ENCODE data around the gene TH. TPM values are rescaled to one million over a fixed set of nuclear protein-coding genes. Genes with fewer than 3 reads are reported as not detected.

TH gene
- total RNA-seq, 6 donors from 2014 or later = not detected

DNA sequence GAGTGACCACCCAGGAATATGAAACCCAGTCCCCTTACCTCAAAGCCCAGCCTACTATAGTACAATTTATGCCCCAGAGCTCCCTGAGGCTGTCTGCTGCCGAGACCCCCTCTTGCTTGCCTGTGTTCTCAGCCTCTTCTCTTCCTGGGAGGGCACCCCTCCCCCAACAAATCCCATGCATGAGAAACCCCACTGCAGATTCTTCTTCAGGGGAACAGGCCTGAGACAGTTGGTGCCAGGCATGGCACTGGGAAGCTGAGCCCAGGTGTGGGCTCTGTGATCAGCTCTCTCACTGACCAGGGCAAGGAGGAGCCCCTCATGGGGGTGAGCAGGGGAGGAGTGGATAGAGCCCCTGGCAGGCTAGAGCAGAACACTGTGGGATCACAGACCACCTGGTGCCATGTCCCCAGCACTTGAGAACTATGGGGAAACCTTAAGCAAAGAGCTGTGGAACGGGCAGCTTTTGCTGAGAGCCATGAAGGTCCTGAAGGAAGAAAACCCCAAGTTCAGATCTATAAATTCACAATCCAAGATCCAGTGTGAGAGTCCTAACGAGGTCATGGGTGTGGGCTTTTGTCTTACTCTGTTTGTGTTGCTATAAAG is 46.5 kb upstream of the TH start:
- no peaks in the 10 kb centered on the region for H3K4me1 ChIP-seq
- no peaks in the 10 kb centered on the region for H3K9me3 ChIP-seq
- TF ChIP-seq POLR2AphosphoS5 (IDR thresholded peaks at IDR 0.05) (no peak), POLR2A (IDR thresholded peaks at IDR 0.05) (no peak), EP300 (IDR thresholded peaks at IDR 0.05) (no peak)
- TF ChIP-seq, protein P1, sequence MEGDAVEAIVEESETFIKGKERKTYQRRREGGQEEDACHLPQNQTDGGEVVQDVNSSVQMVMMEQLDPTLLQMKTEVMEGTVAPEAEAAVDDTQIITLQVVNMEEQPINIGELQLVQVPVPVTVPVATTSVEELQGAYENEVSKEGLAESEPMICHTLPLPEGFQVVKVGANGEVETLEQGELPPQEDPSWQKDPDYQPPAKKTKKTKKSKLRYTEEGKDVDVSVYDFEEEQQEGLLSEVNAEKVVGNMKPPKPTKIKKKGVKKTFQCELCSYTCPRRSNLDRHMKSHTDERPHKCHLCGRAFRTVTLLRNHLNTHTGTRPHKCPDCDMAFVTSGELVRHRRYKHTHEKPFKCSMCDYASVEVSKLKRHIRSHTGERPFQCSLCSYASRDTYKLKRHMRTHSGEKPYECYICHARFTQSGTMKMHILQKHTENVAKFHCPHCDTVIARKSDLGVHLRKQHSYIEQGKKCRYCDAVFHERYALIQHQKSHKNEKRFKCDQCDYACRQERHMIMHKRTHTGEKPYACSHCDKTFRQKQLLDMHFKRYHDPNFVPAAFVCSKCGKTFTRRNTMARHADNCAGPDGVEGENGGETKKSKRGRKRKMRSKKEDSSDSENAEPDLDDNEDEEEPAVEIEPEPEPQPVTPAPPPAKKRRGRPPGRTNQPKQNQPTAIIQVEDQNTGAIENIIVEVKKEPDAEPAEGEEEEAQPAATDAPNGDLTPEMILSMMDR (IDR thresholded peaks at IDR 0.05) = no peak
- H3K4me3 ChIP-seq = no peak overlapping the region
- H3K27me3 ChIP-seq = no peaks in the 10 kb centered on the region
- DNase-seq = no peak
- H3K27ac ChIP-seq = no peak overlapping the region
- ATAC-seq (ENCODE audit: low FRiP score in 2 of 2) = no peak
- 78 to 85% methylated on average over 3 of the region's 3 CpGs for WGBS, 2 donors
- H3K36me3 ChIP-seq = no peaks in the 10 kb centered on the region

DNA sequence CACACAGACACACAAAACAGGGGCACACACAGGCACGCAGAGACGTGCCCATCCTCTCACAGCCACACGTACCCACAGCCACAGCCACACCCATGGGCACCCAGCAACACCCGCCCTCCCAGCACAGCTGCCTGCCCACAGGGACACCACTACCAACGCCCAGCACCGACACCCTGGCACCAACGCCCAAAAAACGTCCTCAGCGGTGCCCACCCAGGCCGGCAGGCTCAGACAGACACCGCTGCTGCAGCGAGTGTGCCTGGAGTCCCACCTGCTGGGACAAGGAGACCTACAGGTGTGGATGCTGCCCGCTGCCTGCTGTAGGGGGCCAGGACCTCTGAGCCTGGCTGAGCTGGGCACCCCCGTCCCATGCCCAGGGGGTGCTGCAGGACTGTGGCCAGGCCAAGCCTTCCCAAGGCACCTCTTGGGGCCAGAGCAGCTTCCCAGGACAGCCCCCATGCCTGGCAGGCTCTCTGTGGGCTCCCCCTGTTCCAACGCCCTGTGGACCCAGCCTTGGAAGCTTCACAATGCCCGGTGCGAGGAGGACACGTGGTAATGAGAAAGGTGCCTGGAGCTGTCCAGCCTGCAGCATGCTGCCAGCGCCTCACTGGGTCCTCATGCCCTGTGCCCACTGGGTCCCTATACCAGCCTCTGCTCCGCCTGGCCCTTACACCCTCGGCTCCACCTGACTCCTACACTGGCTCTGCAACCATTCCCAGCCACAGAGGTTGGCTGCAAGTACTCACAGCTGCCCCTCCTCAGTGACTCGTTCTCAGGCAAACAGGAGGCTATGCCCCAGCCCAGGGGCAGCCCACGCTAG is 45.8 kb upstream of the TH start:
- Histone ChIP-seq H3K4me1 (peaks cover 0 to 5% (median 0%) of the 10 kb centered on the region in 4 donors), H3K9me3 (no peaks in the 10 kb centered on the region), H3K4me3 (no peak overlapping the region), H3K27me3 (no peaks in the 10 kb centered on the region), H3K36me3 (no peaks in the 10 kb centered on the region), H3K27ac (no peak overlapping the region)
- no peak for ATAC-seq (ENCODE audit: low FRiP score in 2 of 2)
- DNase-seq = peak; percentile 21 to 64
- 76 to 81% methylated on average over 7 to 9 of the region's 23 CpGs for WGBS, 2 donors
- TF ChIP-seq EP300 (IDR thresholded peaks at IDR 0.05) (no peak), POLR2AphosphoS5 (IDR thresholded peaks at IDR 0.05) (no peak), POLR2A (IDR thresholded peaks at IDR 0.05) (no peak)
- TF ChIP-seq, protein P1 (IDR thresholded peaks at IDR 0.05) = no peak

DNA sequence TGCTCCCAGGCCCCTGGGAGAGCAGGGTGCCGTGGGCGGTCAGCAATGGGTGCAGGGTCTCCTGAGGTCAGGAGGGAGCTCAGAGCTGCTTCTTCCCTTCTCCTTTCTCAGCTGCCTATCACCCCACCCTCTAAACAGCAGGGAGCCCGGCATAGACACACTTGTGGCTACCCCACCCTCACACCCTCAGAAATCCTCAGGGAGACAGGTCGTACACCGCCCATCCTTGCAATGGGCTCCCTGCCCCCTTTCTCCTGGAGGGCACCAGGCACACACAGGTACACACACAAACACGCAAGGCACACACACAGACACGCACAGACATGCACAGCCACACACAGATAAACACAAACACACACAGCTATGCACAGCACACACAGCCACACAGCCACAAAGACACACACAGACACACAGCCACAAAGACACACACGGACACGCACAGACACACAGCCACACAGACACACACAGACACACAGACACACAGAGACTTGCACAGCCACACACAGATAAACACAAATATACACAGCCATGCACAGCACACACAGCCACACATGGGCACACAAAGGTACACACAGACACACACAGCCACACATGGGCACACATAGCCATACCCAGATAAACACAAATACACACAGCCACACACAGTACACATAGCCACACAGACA is 44.9 kb upstream of the TH start:
- DNase-seq (no peak), ATAC-seq (ENCODE audit: low FRiP score in 2 of 2) (no peak)
- Histone ChIP-seq H3K27me3 (no peaks in the 10 kb centered on the region), H3K9me3 (no peaks in the 10 kb centered on the region), H3K27ac (no peak overlapping the region), H3K4me1 (peaks cover 0 to 5% (median 0%) of the 10 kb centered on the region in 4 donors), H3K36me3 (no peaks in the 10 kb centered on the region), H3K4me3 (no peak overlapping the region)
- TF ChIP-seq, protein P1 (IDR thresholded peaks at IDR 0.05) = no peak
- TF ChIP-seq POLR2A (IDR thresholded peaks at IDR 0.05) = no peak
- TF ChIP-seq EP300 (IDR thresholded peaks at IDR 0.05) = no peak
- no peak for TF ChIP-seq POLR2AphosphoS5 (IDR thresholded peaks at IDR 0.05)
- 84 to 95% methylated on average over 6 to 8 of the region's 9 CpGs for WGBS, 2 donors

DNA sequence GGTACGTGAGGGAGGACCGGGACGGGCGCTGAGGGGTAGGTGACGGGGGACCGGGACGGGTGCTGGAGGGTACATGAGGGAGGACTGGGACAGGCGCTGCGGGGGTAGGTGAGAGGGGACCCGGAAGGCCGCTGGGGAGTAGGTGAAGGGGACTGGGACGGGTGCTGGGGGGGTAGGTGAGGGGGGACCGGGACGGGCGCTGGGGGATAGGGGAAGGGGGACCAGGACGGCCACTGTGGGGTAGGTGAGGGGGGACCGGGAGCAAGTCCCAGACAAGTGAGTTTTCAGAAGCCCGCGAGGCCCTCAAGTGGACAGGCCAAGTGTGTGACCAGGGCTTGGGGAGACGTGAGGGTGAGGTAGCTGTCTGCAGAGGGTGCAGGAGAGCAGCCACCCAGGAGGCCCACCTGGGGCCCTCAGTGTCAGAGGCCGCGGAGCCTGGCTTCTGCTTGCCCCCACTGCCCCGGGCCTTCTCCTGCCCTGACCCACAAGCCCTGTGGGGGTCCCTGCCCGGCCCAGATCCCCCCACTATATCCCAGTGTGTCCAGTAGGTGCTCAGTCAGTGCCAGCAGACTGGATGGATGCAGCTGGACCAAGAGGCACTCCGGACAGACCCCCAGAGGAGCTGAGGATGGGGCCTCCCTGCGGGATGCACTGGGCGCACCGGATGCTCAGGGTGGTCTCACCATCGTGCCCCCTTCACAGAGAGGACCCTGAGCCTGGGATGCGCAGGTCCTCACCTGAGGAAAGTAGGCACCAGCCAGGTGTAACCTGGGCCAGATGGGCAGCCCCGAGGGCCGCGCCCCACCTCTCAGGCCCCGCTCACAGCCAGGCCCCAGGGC is 44.2 kb upstream of the TH start:
- Histone ChIP-seq H3K4me3 (no peak overlapping the region), H3K27ac (no peak overlapping the region), H3K9me3 (no peaks in the 10 kb centered on the region), H3K4me1 (peaks cover 0 to 5% (median 0%) of the 10 kb centered on the region in 4 donors), H3K36me3 (no peaks in the 10 kb centered on the region), H3K27me3 (no peaks in the 10 kb centered on the region)
- ATAC-seq (ENCODE audit: low FRiP score in 2 of 2) = no peak
- WGBS, 2 donors = 73 to 94% methylated on average over 23 to 28 of the region's 34 CpGs
- no peak for TF ChIP-seq POLR2AphosphoS5 (IDR thresholded peaks at IDR 0.05)
- TF ChIP-seq, protein P1 (IDR thresholded peaks at IDR 0.05) = no peak
- TF ChIP-seq POLR2A (IDR thresholded peaks at IDR 0.05) = no peak
- no peak for TF ChIP-seq EP300 (IDR thresholded peaks at IDR 0.05)
- peak in 1 of 2 donors; percentile 60 for DNase-seq

Measured in upper lobe of left lung (tissue), 6 donors.